Stimulated activated CD4-positive, alpha-beta T cell treated with anti-CD3 and anti-CD28 coated beads, Interleukin-12 subunit alpha, Interleukin-12 subunit beta, amount 100 ng/mL, for 24 hours (primary cell): ENCODE data around the gene PLGLB2.
"Not testable (repeated sequence)": the region's sequence is repeated elsewhere in the genome, so short reads cannot be mapped to it uniquely, and the experiment has no call there.

ENCODE experiments used
- DNase-seq, 2 experiments: peaks; one replicate each; pipeline ENCODE4 v3.0.0-alpha.2; 2020; ENCODE audit warnings: low read depth in 2 of 2

The PLGLB2 gene

GRCh38 chr2:87747791-87748190, at the start of gene PLGLB2:
Gene PLGLB2 (plus strand): TSS chr2:87748087. CDS start chr2:87748154, 67 bp downstream.
- DNase-seq, result not testable (repeated sequence)

GRCh38 chr2:87704572-87705323, 43.1 kb upstream of the PLGLB2 start:
- not testable (repeated sequence) for DNase-seq

DNA sequence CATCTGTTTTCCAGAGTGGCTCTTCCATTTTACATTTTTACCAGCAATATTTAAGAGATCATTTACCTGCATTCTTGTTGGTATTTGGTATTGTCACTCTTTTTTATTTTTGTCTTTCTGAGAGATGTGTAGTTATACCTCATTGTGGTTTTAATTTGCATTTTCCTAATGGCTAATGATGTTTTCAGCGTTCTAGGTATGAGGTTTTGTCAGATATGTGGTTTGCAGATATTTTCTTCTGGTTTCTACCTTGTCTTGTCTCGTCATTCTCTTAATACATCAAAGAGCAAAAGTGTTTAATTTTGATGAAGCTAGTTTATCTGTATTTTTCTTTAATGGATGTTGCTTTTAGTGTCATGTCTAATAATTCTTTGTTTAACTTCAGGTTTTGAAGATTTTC, 39.5 kb upstream of the PLGLB2 start:
- DNase-seq, result not testable (repeated sequence)

DNA sequence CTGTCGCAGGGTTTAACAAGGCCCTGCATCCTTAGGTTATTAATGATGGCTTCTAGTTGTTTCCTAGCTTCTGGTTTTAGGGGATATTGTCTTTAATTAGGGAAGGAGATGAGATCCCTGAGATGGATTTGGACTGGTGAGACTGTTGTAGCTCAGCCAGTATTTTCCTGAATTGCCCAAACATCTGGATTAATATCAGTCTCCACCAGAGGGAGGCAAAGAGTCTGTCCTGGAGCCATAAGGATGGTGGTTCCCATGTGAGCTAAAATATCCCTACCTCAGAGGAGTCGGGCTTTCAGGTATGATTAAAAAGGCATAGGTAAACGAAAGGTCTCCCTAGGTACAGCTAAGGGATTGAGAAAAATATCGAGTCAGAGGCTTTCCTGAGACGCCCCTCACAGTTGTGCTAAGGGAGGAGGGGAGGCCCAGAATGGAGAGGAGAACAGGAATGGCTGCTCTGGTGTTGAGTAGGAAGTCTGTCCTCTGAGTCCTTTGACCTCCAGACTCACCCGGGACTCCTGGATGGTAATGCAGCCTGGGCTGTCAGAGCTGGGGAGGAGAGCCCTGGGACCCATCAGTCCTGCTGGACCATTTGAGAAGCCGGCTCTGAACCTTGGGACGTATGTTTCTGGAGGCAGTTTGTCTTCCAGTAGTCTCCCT, 19.8 kb upstream of the PLGLB2 start:
- DNase-seq, result not testable (repeated sequence)

DNA sequence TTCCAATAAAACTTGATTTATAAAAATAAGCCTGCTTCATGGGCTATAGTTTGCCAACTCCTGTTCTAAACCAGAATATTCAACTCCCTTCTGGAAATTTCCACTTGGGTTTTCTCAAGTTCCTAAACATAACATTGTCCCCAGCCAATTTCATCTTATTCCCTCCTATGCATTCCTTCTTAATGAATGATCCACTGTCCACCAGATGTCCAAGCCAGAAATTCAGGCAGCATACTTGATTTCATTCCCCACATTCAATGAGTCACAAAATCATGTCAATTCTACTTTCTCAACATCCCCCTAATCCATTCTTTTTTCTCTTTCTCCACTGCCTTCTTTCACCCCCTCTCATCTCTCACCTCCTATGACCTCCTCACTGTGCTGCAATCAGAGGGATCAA, 7.0 kb upstream of the PLGLB2 start:
- DNase-seq, result not testable (repeated sequence)

DNA sequence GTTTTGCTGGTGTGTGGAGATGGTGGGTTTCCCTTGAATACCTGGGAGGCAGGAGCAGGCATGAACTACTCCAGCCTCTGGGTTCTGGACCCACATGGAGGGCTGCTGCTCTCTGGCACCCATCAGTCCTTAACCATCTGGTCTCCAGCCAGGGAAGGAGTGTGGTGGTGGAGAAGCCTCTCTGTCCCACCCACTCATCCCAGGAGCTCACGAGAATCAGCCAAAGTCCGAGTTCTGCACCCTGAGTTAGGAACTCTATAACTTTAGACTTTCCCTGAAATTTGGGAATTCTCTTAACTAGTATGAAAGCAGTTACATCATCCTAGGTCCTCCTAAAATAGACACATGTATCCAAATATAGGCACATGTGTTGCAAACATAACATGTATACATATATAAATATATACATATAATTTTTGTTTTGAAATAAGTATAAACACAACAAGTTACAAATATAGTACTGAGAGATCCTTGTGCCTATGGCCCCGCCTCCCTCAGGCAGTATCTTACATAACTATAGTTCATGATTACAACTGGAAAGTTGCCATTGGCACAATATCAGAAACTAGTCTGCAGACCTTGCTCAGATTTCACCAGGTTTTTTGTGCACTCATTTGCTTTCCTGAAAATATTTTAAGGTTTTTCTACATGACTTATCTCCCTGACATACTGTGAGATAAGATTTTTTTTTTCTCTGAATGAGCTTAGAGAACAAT, 5.3 kb upstream of the PLGLB2 start:
- DNase-seq, result not testable (repeated sequence)

DNA sequence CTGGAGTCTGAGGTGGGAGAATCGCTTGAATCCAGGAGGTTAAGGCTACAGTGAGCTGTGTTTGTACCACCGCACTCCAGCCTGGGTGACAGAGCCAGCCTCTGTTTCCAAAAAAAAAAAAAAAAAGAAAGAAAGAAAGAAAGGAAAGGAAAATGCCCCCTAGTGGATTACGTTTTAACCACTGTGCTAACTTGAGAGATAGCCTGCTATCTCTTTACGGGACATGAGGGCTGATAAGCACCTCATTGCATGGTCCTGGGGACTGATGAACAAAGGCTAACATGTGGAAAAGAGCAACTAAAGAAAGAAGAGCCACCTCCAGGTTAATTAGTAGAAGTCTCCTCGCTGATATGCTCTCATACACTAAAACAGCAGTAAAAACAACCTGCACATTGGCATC, 4.2 kb upstream of the PLGLB2 start:
- not testable (repeated sequence) for DNase-seq

DNA sequence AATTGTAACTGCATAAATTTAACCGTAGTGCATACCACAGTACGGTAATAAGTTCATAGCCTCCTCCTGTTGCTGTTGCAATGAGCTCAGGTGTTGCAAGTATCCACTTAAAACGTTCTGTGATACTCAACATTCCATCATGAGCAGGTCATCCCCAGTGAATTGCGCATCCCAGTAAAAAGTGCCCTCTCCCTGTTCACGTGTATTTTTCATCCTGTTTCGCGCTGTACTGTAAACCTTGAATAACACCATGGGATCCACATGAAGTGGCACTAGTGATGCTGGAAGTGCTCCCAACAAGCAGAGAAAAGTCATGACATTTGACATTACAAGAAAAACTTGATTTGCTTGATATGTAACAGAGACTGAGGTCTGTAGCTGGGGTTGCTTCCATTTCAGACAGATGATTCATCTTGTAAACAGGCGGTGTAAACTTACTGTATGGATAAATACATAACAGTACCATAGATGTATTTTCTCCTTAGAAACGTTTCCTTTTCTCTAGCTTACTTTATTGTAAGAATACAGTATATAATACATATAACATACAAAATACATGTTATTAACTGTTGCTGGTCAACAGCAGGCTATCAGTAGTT, 2.4 kb upstream of the PLGLB2 start:
- DNase-seq, result not testable (repeated sequence)

DNA sequence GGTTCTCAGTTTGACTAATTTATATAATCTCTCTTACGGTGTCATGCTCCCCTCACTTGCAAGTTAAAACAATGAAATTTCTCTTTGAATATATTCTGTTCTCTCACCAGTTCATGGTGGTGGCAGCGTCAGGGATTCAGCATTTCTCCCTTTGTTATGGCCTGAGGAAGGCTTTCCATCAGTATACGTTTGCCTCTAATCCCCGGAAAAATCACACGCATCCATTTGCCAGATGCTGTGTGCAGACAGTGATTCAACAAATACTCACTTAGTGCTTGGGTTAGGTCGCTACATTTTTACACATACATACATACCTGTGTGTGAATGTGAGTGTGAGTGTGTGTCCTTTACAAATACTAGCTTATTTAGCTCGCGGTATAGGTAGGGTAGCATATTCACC, 637 bp downstream of the PLGLB2 start:
- not testable (repeated sequence) for DNase-seq

DNA sequence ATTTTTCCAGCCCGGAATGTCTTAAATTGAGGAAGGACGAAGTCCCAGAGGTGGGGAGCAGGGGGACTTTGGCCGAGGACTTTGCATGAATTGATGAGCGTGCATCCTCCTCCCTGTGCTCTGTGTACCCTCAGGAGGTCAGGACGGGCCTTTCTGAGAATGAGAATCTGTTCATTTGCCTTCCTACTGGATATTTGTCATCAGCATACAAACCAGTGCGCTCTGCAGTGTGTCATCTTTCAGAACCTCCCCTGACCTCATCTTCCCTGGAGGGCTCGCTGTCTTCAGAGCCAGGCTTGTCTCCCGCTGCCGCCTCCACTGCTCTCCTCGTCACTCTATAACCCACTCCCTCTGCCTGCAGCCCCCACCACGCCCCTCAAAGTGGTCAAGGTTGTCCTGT, 2.7 kb downstream of the PLGLB2 start:
- DNase-seq, result not testable (repeated sequence)

DNA sequence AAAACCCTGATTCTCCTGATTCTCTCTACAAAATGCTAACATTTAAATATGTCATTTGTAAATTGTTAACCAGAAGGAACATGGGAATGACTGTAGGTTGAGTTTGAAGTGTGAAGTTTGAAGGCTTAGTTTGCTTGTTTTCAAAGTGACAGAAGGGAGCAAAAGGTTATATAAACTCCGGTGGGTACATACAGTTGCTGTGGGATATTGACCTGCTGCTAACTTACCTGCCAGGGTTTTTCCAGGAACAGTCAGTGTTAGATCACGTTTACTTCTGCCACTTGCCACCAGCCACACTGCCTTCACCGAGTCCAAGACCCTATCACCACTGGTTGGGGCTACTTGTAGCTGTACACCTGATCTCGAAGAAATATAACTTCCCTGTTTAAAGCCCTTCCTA, 6.9 kb downstream of the PLGLB2 start:
- not testable (repeated sequence) for DNase-seq
